GM12891 (cell line): Measurements from ENCODE around the gene ARID4B.
"Not testable (repeated sequence)": the region's sequence is repeated elsewhere in the genome, so short reads cannot be mapped to it uniquely, and the experiment has no call there.

Source experiments
- PAX5 ChIP-seq: IDR thresholded peaks from 2 replicates; pipeline ENCODE4 v1.6.1; 2011; ENCODE audit warnings: low read length, moderate library complexity, mild to moderate bottlenecking; ENCODE audit not compliant: insufficient read depth, severe bottlenecking
- POLR2A ChIP-seq: IDR thresholded peaks from 2 replicates; pipeline ENCODE4 v1.6.1; 2011; ENCODE audit warnings: low read depth, low read length, control low read depth
- POLR2AphosphoS5 ChIP-seq: IDR thresholded peaks from 2 replicates; pipeline ENCODE4 v1.6.1; 2011; ENCODE audit warnings: low read depth, low read length, control low read depth
- SPI1 ChIP-seq: IDR thresholded peaks from 2 replicates; pipeline ENCODE4 v1.6.1; 2011; ENCODE audit warnings: low read depth, low read length, control low read depth
- TAF1 ChIP-seq: IDR thresholded peaks from 2 replicates; pipeline ENCODE4 v1.6.1; 2011; ENCODE audit warnings: low read depth, low read length, control low read depth

DNA sequence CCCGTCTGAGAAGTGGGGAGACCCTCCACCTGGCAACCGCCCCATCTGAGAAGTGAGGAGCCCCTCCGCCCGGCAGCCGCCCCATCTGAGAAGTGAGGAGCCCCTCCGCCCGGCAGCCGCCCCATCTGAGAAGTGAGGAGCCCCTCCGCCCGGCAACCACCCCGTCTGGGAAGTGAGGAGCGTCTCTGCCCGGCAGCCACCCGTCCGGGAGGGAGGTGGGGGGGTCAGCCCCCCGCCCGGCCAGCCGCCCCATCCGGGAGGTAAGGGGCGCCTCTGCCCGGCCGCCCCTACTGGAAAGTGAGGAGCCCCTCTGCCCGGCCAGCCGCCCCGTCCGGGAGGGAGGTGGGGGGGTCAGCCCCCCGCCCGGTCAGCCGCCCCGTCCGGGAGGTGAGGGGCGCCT is 18.8 kb downstream of the ARID4B start:
- not testable (repeated sequence) for TF ChIP-seq POLR2A, PAX5, TAF1, POLR2AphosphoS5, SPI1
